ENCODE measurements around the gene ITGB4. TPM values are rescaled to one million over a fixed set of nuclear protein-coding genes. Genes with fewer than 3 reads are reported as not detected.

The ITGB4 gene
- total RNA-seq, 2 experiments from 2014 or later = 0.89 to 2.0 TPM

DNA sequence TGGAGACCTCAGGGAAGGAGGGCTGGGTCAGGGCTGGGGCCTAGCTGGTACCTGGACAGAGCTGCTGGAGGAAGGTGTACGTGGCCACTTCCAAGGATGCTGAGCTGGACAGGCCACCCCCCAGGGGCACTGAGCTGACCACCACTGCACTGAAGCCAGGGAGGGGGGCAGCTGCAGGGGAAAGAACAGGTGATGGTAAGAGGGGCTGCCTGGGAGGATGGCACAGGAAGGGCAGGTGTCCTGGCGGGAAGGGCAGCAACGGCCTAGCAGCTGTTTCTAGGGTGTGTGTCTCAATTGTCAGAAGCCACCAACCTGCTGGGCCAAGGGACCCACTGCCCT, 42.0 kb downstream of the ITGB4 start:
- Mint-ChIP-seq H3K4me3 (peak overlapping the region; percentile 79), H3K27me3 (ENCODE audit: low read depth) (peaks cover 3% of the 10 kb centered on the region), H3K27ac (no peak overlapping the region), H3K9me3 (ENCODE audit: insufficient read depth) (no peaks in the 10 kb centered on the region), H3K36me3 (ENCODE audit: low read depth) (peaks cover 6% of the 10 kb centered on the region), H3K4me1 (ENCODE audit: low read depth) (peaks cover 15% of the 10 kb centered on the region)
- CTCF ChIA-PET = interaction anchor here (1.1 to 5.2 kb wide), 15 partner anchors 10 to 133 kb away, joined by 3 to 82 read pairs (median 9); partner anchors contain the start of genes TRIM65, UNC13D and WBP2
- DNase-seq (no peak), ATAC-seq (no peak)
- POLR2A ChIA-PET = interaction anchor here (0.6 to 7.5 kb wide), 3 partner anchors 10 to 147 kb away, joined by 3 to 188 read pairs (median 3); a partner anchor contains a TSS

DNA sequence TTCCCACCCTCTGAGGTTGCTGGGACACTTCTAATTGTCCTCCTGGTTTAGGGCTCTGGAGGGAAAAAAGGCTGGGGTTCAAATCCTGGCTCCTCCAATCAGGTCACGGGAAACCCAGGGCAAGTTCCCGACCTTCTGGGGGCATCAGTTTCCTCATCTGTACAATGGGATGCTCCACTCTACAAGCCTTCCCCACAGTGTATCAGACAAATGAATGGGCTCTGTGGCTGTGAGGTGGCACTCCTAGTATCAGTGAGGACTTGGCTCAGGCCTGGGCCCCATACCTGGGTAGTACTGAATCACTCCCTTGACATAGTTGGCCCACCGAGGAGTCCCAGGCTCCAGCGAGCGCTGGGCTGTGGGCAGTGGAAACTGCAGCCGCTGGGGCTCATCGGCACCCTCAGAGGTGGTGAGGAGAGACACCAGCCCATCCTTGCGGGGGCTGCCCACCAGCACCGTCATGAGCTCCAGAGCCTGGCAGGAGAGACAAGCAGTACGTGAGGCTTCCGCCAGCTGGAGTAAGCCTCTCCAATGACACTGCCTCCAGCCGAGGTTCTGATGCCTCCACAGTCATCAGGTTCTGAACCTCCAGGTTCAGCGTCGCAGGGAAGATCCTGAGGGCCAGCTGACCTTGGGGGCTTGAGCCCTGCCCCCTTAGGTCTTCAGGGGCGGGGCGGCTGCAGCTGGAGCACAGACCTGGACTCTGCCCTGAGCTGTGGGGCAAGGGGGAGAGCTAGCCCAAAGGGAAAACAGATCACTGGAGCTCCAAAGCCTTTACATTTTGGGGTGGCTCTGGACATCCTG, 42.6 kb downstream of the ITGB4 start:
- CTCF ChIA-PET = interaction anchor here (0.7 to 5.2 kb wide), 22 partner anchors 10 to 133 kb away, joined by 3 to 82 read pairs (median 8); partner anchors contain the start of genes TRIM65 and WBP2
- Mint-ChIP-seq H3K27ac (peak overlapping the region; percentile 63), H3K4me3 (peak overlapping the region; percentile 79), H3K36me3 (ENCODE audit: low read depth) (peaks cover 6% of the 10 kb centered on the region), H3K27me3 (ENCODE audit: low read depth) (peaks cover 6% of the 10 kb centered on the region), H3K4me1 (ENCODE audit: low read depth) (peaks cover 15% of the 10 kb centered on the region), H3K9me3 (ENCODE audit: insufficient read depth) (no peaks in the 10 kb centered on the region)
- POLR2A ChIA-PET = interaction anchor here (0.9 to 7.5 kb wide), 5 partner anchors 10 to 57 kb away, joined by 3 to 188 read pairs (median 4); a partner anchor contains a TSS
- DNase-seq (no peak), ATAC-seq (no peak)

DNA sequence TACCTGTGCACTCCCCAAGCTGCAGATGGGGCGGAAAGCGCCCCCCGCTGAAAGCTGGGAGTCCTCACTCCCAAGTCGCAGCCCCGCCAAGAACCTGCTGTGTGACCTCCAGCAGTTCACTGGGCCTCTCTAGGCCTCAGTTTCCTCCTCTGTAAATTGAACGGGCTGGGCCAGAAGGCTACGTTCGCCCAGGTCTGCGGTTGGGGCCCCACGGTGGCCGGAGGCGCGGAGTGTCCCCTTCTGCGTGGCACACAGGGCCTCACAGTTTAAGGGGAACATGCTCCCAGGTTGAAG, 43.1 kb downstream of the ITGB4 start:
- CTCF ChIA-PET = interaction anchor here (0.7 to 5.2 kb wide), 26 partner anchors 9 to 132 kb away, joined by 3 to 82 read pairs (median 8); partner anchors contain the start of genes TRIM65, UNC13D and WBP2
- POLR2A ChIA-PET = interaction anchor here (1.0 to 7.5 kb wide), 4 partner anchors 10 to 57 kb away, joined by 3 to 188 read pairs (median 10); a partner anchor contains a TSS
- Mint-ChIP-seq H3K9me3 (ENCODE audit: insufficient read depth) (no peaks in the 10 kb centered on the region), H3K4me3 (peak overlapping the region; percentile 79), H3K27me3 (ENCODE audit: low read depth) (peaks cover 6% of the 10 kb centered on the region), H3K36me3 (ENCODE audit: low read depth) (peaks cover 6% of the 10 kb centered on the region), H3K4me1 (ENCODE audit: low read depth) (peaks cover 15% of the 10 kb centered on the region), H3K27ac (peak overlapping the region; percentile 63)
- DNase-seq (no peak), ATAC-seq (no peak)

DNA sequence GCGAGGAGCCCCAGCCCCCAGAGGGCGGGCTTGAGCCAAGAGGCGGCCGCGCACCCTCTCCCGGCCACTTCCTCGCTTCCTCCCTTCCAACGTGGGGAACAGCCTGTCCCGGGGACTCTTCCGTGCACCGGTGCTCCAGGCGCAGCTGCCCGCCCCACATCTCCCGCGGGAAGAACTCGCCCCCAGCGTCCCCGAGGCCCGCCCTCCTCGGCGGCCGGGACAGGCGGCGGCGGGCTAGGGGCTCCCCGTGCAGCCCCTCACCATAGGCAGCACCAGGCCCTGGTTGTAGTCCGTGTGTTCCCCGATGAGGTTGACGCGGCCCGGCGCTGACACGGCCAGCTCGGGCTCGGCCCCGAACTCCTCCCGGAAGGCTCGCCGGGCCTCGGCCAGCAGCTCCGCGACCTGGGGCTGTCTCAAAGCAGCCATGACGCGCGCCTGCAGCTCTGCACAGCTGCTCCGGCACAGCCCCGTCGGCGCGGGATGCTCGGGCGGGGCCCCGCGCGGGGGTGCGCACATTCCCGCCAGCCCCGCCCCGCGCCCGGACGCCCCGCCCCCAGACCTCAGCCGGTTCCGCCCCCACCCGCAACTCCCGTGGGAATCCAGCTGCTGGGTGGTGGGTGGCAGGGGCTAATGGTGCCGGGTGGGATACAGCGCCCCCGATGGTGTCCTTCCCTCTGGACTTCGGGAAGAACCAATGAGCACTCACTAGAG, 43.6 kb downstream of the ITGB4 start, which contains the start of gene GALK1:
GALK1 (minus strand) TSS at position 482 of the 711 bp plus-strand sequence; CDS start at position 426, 56 bp downstream.
- peaks cover 15% of the 10 kb centered on the region for H3K4me1 Mint-ChIP-seq (ENCODE audit: low read depth)
- DNase-seq (peak; percentile 80), ATAC-seq (peak; percentile 94)
- H3K9me3 Mint-ChIP-seq (ENCODE audit: insufficient read depth) = no peaks in the 10 kb centered on the region
- CTCF ChIA-PET = interaction anchor here (0.8 to 5.2 kb wide), 29 partner anchors 8 to 249 kb away, joined by 3 to 82 read pairs (median 6); partner anchors contain the start of genes SMIM5, TRIM47, TRIM65 and TSEN54
- H3K36me3 Mint-ChIP-seq (ENCODE audit: low read depth) = peaks cover 6% of the 10 kb centered on the region
- POLR2A ChIA-PET = interaction anchor here (0.6 to 7.5 kb wide), 9 partner anchors 11 to 90 kb away, joined by 3 to 188 read pairs (median 4); partner anchors contain the start of genes UNK and WBP2
- H3K27ac Mint-ChIP-seq = peak within 1 kb of the TSS; percentile 63
- H3K4me3 Mint-ChIP-seq = peak within 1 kb of the TSS; percentile 79
- peaks cover 6% of the 10 kb centered on the region for H3K27me3 Mint-ChIP-seq (ENCODE audit: low read depth)

DNA sequence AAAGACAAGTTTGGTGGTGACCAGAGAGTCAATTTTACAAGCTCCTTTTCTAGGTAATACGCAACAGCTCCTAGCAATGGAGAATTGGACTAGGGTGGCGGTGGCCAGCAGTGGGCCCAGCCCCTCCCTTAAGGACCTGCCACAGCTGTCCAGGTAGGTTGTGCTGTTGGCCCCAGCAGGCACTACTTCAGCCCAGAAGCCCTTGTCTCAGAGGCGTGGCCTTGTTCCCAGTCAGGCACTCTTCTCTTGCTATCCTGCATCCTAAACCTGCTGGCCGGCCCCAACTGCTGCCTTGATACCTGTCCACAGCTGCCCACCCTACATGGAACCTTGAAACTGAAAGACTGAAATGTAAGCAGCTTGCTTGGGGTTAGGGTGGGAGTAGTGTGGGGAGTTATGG, 44.7 kb downstream of the ITGB4 start:
- Mint-ChIP-seq H3K4me3 (no peak overlapping the region), H3K4me1 (ENCODE audit: low read depth) (peaks cover 15% of the 10 kb centered on the region), H3K27ac (no peak overlapping the region), H3K36me3 (ENCODE audit: low read depth) (peaks cover 6% of the 10 kb centered on the region), H3K9me3 (ENCODE audit: insufficient read depth) (no peaks in the 10 kb centered on the region), H3K27me3 (ENCODE audit: low read depth) (peaks cover 6% of the 10 kb centered on the region)
- ATAC-seq = no peak
- DNase-seq = no peak
- ChIA-PET CTCF (interaction anchor here (1.0 to 5.2 kb wide), 18 partner anchors 8 to 162 kb away, joined by 3 to 82 read pairs (median 8); partner anchors contain the start of genes SMIM5, TRIM47, TRIM65 and UNK), POLR2A (interaction anchor here (0.6 to 7.5 kb wide), 7 partner anchors 10 to 89 kb away, joined by 3 to 188 read pairs (median 4); partner anchors contain the start of genes UNK and WBP2)

DNA sequence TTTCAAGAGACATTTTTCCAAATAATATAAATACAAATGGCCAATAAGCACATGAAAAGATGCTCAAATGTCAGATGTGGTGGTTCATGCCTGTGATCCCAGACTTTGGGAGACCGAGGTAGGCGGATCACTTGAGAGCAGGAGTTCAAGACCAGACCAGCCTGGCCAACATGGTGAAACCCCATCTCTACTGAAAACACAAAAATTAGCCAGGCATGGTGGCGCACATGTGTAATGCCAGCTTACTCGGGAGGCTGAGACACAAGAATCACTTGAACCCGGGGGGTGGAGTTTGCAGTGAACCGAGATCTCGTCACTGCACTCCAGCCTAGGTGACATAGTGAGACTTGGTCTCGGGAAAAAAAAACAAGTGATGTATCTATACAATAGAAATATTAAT, 46.6 kb downstream of the ITGB4 start:
- no peak overlapping the region for H3K27ac Mint-ChIP-seq
- ChIA-PET POLR2A (interaction anchor here (0.6 to 0.9 kb wide), 2 partner anchors 8 to 12 kb away, joined by 3 read pairs; no protein-coding TSS in a partner anchor), CTCF (interaction anchor here (0.8 to 1.7 kb wide), 2 partner anchors 9 to 238 kb away, joined by 3 read pairs; no protein-coding TSS in a partner anchor)
- no peaks in the 10 kb centered on the region for H3K36me3 Mint-ChIP-seq (ENCODE audit: low read depth)
- no peak overlapping the region for H3K4me3 Mint-ChIP-seq
- peaks cover 13% of the 10 kb centered on the region for H3K4me1 Mint-ChIP-seq (ENCODE audit: low read depth)
- H3K9me3 Mint-ChIP-seq (ENCODE audit: insufficient read depth) = no peaks in the 10 kb centered on the region
- DNase-seq (no peak), ATAC-seq (no peak)
- peaks cover 6% of the 10 kb centered on the region for H3K27me3 Mint-ChIP-seq (ENCODE audit: low read depth)

DNA sequence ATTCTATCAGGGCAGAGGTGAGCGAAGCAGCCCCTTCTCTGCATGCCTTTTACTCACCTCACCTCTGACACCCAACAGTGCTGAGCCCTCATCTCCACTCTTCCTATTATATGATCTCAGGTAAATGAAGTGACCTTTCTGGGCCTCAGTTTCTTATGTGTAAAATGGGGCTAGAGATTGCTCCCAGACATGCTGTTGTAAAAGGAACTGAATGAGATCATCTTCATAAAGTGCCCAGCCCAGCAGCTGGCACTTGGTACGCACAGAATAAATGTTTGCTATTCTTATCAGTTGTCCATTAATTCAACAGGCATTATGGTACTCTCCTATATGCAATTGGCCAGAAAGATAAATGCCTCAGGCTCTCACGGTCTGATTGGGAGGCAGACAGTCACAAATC, 48.3 kb downstream of the ITGB4 start:
- Mint-ChIP-seq H3K36me3 (ENCODE audit: low read depth) (peaks cover 2% of the 10 kb centered on the region), H3K27ac (no peak overlapping the region), H3K9me3 (ENCODE audit: insufficient read depth) (no peaks in the 10 kb centered on the region), H3K27me3 (ENCODE audit: low read depth) (peaks cover 6% of the 10 kb centered on the region), H3K4me3 (no peak overlapping the region), H3K4me1 (ENCODE audit: low read depth) (no peaks in the 10 kb centered on the region)
- POLR2A ChIA-PET = interaction anchor here (0.6 to 2.2 kb wide), 2 partner anchors 10 to 13 kb away, joined by 3 to 17 read pairs; a partner anchor contains a TSS
- ATAC-seq (no peak), DNase-seq (no peak)
- CTCF ChIA-PET = interaction anchor here (0.9 to 2.0 kb wide), 3 partner anchors 14 to 61 kb away, joined by 3 to 5 read pairs (median 3); no protein-coding TSS in a partner anchor

DNA sequence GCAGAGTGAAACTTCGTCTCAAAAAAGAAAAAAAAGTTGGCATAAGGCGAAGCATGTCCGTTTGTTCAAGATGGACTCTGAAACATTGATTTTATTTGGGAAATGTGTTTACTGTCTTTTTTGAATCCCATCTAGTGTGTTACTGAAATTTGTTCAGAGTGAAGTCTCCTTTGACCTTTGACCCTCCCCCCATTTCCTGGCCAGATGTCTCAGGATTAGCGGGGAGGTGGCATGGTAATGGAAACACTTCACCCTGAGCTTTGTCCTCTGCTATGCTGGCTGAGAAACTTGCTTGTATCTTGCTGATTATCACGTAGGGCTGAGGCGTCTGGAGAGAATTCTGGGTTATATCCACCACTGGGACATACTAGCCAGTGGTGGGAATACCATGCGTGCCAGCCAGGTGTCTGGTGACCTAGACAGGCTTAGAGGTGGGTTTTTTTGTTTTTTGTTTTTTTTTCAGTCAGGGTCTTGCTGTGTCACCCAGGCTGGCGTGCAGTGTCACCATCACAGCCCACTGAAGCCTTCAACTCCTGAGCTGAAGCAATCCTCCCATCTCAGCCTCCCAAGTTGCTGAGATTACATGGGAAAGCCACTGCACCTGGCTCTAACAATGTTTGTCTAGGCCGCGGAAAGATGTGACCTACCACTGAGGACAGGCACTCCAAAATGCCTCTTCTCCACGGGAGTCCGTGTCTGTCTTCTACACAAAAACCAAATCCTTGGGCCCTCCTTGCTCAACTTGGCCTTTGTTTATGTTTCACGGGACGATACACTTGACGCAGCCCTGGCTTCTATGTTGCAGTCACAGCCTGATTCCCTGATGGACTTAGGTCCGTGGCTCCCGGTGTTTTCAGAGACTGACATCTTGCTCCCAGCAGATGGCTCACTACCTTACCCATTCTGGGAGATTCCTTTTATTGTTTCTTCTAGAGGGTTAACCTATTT, 50.3 kb downstream of the ITGB4 start:
- POLR2A ChIA-PET = interaction anchor here (1.1 to 8.8 kb wide), 2 partner anchors 12 to 19 kb away, joined by 3 to 183 read pairs; partner anchors contain the start of gene UNK
- Mint-ChIP-seq H3K36me3 (ENCODE audit: low read depth) (peaks cover 15% of the 10 kb centered on the region), H3K4me3 (no peak overlapping the region), H3K27ac (no peak overlapping the region), H3K9me3 (ENCODE audit: insufficient read depth) (no peaks in the 10 kb centered on the region), H3K27me3 (ENCODE audit: low read depth) (peaks cover 6% of the 10 kb centered on the region), H3K4me1 (ENCODE audit: low read depth) (peaks cover 11% of the 10 kb centered on the region)
- ATAC-seq = no peak
- no peak for DNase-seq
- CTCF ChIA-PET = interaction anchor here (2.0 to 3.0 kb wide), 1 partner anchor 12 kb away, joined by 5 to 10 read pairs; no protein-coding TSS in a partner anchor

DNA sequence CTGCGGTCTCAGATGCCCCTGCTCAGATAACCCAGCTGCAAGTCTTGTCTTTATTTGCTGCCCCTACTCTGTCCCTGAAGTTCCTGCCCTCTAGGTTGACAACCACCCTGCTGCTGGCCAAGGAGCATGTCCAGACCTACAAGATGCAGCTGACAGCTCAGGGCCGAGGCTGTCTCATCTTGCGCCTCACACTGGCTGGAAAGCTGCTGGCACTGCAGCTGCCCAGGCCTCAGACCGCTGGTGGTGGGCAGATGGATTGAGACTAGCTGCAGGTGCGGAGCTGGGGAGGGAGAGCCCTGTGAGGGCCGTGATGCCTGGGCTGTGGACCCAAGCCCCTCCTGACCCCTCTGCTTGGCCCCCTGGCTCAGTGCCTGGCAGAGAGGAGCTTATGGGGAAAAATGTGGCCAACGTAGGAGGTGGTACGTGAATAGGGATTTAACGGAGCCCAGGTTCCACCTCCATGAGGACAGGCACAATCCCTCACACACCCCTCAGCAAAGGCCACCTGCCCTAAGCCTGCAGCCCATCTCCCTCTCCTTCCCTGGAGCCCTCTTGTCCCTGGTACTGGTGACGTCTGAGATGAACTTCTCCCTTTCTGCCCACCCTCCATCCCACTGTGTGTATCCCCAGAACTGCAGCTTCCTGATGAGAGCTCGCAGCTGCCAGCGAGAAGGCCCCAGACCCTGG, 52.0 kb downstream of the ITGB4 start:
- ATAC-seq (peak; percentile 3), DNase-seq (no peak)
- ChIA-PET POLR2A (interaction anchor here (1.1 to 9.4 kb wide), 4 partner anchors 10 to 56 kb away, joined by 8 to 205 read pairs (median 186); partner anchors contain the start of genes GALK1 and UNK), CTCF (interaction anchor here (1.0 to 3.0 kb wide), 7 partner anchors 8 to 111 kb away, joined by 3 to 10 read pairs (median 5); partner anchors contain the start of genes GALK1 and WBP2)
- Mint-ChIP-seq H3K36me3 (ENCODE audit: low read depth) (peaks cover 31% of the 10 kb centered on the region), H3K9me3 (ENCODE audit: insufficient read depth) (no peaks in the 10 kb centered on the region), H3K4me1 (ENCODE audit: low read depth) (peaks cover 25% of the 10 kb centered on the region), H3K27me3 (ENCODE audit: low read depth) (peaks cover 3% of the 10 kb centered on the region), H3K4me3 (peak overlapping the region; percentile 16), H3K27ac (no peak overlapping the region)

Measured in activated CD8-positive, alpha-beta T cell treated with anti-CD3 and anti-CD28 coated beads, Interleukin-2, amount 10 ng/mL, durations not matched to agents 7 days and 5 days (primary cell).